Sigmoid colon (tissue), 7 donors: ENCODE measurements around the gene TPCN2. TPM values are rescaled to one million over a fixed set of nuclear protein-coding genes. Genes with fewer than 3 reads are reported as not detected.
"Not testable (repeated sequence)": the region's sequence is repeated elsewhere in the genome, so short reads cannot be mapped to it uniquely, and the experiment has no call there.

Experiments
- DNase-seq: peaks from one replicate; pipeline ENCODE4 v3.0.0-alpha.2; 2019
- H3K27ac ChIP-seq, 4 donors: fragments of 200-600 bp; sonication (generic); one replicate each; pipeline ENCODE4 v1.5.1; 2016 to 2019; ENCODE audit warnings: mild to moderate bottlenecking in 1 of 4
- H3K27me3 ChIP-seq, 3 donors: fragments of 200-600 bp; sonication (generic); one replicate each; pipeline ENCODE4 v1.5.1; 2019; ENCODE audit warnings: mild to moderate bottlenecking in 1 of 3
- H3K36me3 ChIP-seq, 4 donors: fragments of 200-600 bp; sonication (generic); one replicate each; pipeline ENCODE4 v1.5.1; 2016 to 2019
- H3K4me1 ChIP-seq, 4 donors: fragments of 200-600 bp; sonication (generic); one replicate each; pipeline ENCODE4 v1.5.1; 2017 to 2019
- H3K4me3 ChIP-seq, 4 donors: fragments of 200-600 bp; sonication (generic); one replicate each; pipeline ENCODE4 v1.5.1; 2017 to 2019; ENCODE audit warnings: mild to moderate bottlenecking in 2 of 4, moderate library complexity in 1 of 4
- H3K9me3 ChIP-seq, 4 donors: fragments of 200-600 bp in 3 of 4; sonication (generic) in 3 of 4; one replicate each; pipeline versions ENCODE4 v1.5.1 to v1.6.1; 2013 to 2019
- CTCF ChIP-seq, 4 experiments: fragments of 450-650 bp in 3 of 4; fragments of 200-600 bp in 1 of 4; IDR thresholded peaks; one replicate each; pipeline ENCODE4 v1.5.1; 2016 to 2019; ENCODE audit warnings: antibody characterized with exemption in 4 of 4, mild to moderate bottlenecking in 3 of 4, moderate library complexity in 2 of 4
- EP300 ChIP-seq, 4 donors: sonication (generic); formaldehyde crosslinking; IDR thresholded peaks; one replicate each; pipeline ENCODE4 v1.6.1; 2017; ENCODE audit warnings: antibody characterized with exemption in 4 of 4
- POLR2A ChIP-seq, 2 donors: fragments of 450-650 bp; IDR thresholded peaks; one replicate each; pipeline ENCODE4 v1.6.1; 2016; ENCODE audit warnings: antibody characterized with exemption in 2 of 2, mild to moderate bottlenecking in 2 of 2, moderate library complexity in 2 of 2
- POLR2AphosphoS5 ChIP-seq, 4 donors: sonication (generic); formaldehyde crosslinking; IDR thresholded peaks; one replicate each; pipeline ENCODE4 v1.6.1; 2017; ENCODE audit warnings: antibody characterized with exemption in 4 of 4
- WGBS, 2 donors: extraction: QIAGEN DNeasy Blood & Tissue Kit; methylation state at CpG; one replicate each; pipeline ENCODE4 v1.1.7; 2013; 5-methylcytosine and 5-hydroxymethylcytosine counted together
- intact Hi-C: fragments of 100-400 bp; cut with DNase I; formaldehyde crosslinking; loops from one replicate; pipeline ENCODE4 v1.15.1; 2023
- polyA plus RNA-seq, 3 donors: library from polyadenylated mRNA; stranded (reverse); fragments of 200-250 nt; gene quantifications; one replicate each; pipeline ENCODE4 v1.2.3, GENCODE V29; 2013
- total RNA-seq, 4 donors: library from RNA; depleted of rRNA; stranded (reverse); fragments of >200 nt; gene quantifications; one replicate each; pipeline ENCODE4 v1.1.0, GENCODE V29; 2016
- donor health status: healthy with polysubstance abuse.
- donor health status: Bipolar disorder and iron deficiency.
- donor health status: healthy.

Gene TPCN2
- total RNA-seq: 10 to 100 TPM; 17.5 to 43.5 (median 25.3) TPM
- polyA plus RNA-seq: 10 to 100 TPM in 1 of 3 donors, 1 to 10 TPM in 2; 1.6 to 14.4 (median 1.8) TPM

GRCh38 chr11:69048694-69049489, at the start of gene TPCN2:
Gene TPCN2, plus strand, starts transcription at chr11:69048932. Its CDS starts 66 bp downstream, at chr11:69048998.
- Histone ChIP-seq H3K9me3 (no peaks in the 10 kb centered on the region), H3K27ac (peak within 1 kb of the TSS; percentile 94 to 99 (median 98)), H3K36me3 (peaks cover 0 to 1% (median under 1%) of the 10 kb centered on the region in 4 donors), H3K4me3 (peak within 1 kb of the TSS; percentile 70 to 99 (median 92)), H3K4me1 (peaks cover 0 to 64% (median 59%) of the 10 kb centered on the region in 4 donors), H3K27me3 (no peaks in the 10 kb centered on the region)
- TF ChIP-seq EP300 (IDR thresholded peaks at IDR 0.05) (peak in 1 of 4 donors; percentile 73), CTCF (IDR thresholded peaks at IDR 0.05) (no peak), POLR2AphosphoS5 (IDR thresholded peaks at IDR 0.05) (peak; percentile 96 to 98 (median 97)), POLR2A (IDR thresholded peaks at IDR 0.05) (peak; percentile 59 to 87)
- WGBS, 2 donors: 0 to 1% methylated on average over 76 of the region's 76 CpGs
- peak; percentile 98 for DNase-seq
- intact Hi-C loops: loop anchor here (1.0 to 5.0 kb wide), 3 partner anchors 35 to 147 kb away; partner anchors contain the start of genes IGHMBP2 and MRPL21

GRCh38 chr11:68999093-68999747, 49.5 kb upstream of the TPCN2 start:
- peak overlapping the region; percentile 91 to 100 (median 98) for H3K27ac ChIP-seq
- H3K27me3 ChIP-seq: no peaks in the 10 kb centered on the region
- peaks cover 3 to 10% (median 6%) of the 10 kb centered on the region in 4 donors for H3K36me3 ChIP-seq
- no peaks in the 10 kb centered on the region for H3K9me3 ChIP-seq
- DNase-seq: peak; percentile 83
- WGBS, 2 donors: 73 to 84% methylated on average over 8 of the region's 8 CpGs
- peak in 2 of 4 donors; percentile 14 to 27 for TF ChIP-seq POLR2AphosphoS5 (IDR thresholded peaks at IDR 0.05)
- no peak for TF ChIP-seq POLR2A (IDR thresholded peaks at IDR 0.05)
- peak in 1 of 4 donors; percentile 5 for TF ChIP-seq EP300 (IDR thresholded peaks at IDR 0.05)
- peaks cover 0 to 68% (median 65%) of the 10 kb centered on the region in 4 donors for H3K4me1 ChIP-seq
- intact Hi-C loops: loop anchor here (2.0 kb wide), 1 partner anchor 42 kb away; no protein-coding TSS in a partner anchor
- no peak overlapping the region for H3K4me3 ChIP-seq

- not testable (repeated sequence) for H3K4me3 ChIP-seq, H3K9me3 ChIP-seq, H3K27me3 ChIP-seq
- intact Hi-C loops: loop anchor here (2.0 to 5.0 kb wide), 2 partner anchors 43 to 53 kb away; no protein-coding TSS in a partner anchor
- Histone ChIP-seq H3K36me3 (peaks cover 9 to 17% (median 12%) of the 10 kb centered on the region in 4 donors), H3K4me1 (peaks cover 0 to 74% (median 72%) of the 10 kb centered on the region in 4 donors), H3K27ac (peak overlapping the region; percentile 91 to 100 (median 98))
- peak in 1 of 4 donors; percentile 3 for TF ChIP-seq POLR2AphosphoS5 (IDR thresholded peaks at IDR 0.05)
- 78 to 92% methylated on average over 12 of the region's 12 CpGs for WGBS, 2 donors
- DNase-seq: peak; percentile 69
Measured at GRCh38 chr11:68999748-69000355, 48.9 kb upstream of the TPCN2 start.

GRCh38 chr11:69000391-69000790, 48.3 kb upstream of the TPCN2 start:
- DNase-seq: no peak
- intact Hi-C loops: loop anchor here (5.0 kb wide), 1 partner anchor 53 kb away; no protein-coding TSS in a partner anchor
- H3K27ac ChIP-seq: peak overlapping the region; percentile 91 to 100 (median 98)
- 83 to 84% methylated on average over 5 of the region's 5 CpGs for WGBS, 2 donors
- H3K27me3 ChIP-seq: no peaks in the 10 kb centered on the region
- TF ChIP-seq POLR2AphosphoS5 (IDR thresholded peaks at IDR 0.05) (no peak), POLR2A (IDR thresholded peaks at IDR 0.05) (no peak), CTCF (IDR thresholded peaks at IDR 0.05) (no peak), EP300 (IDR thresholded peaks at IDR 0.05) (no peak)
- H3K4me3 ChIP-seq: no peak overlapping the region
- H3K4me1 ChIP-seq: peaks cover 0 to 79% (median 77%) of the 10 kb centered on the region in 4 donors
- peaks cover 15 to 22% (median 18%) of the 10 kb centered on the region in 4 donors for H3K36me3 ChIP-seq
- no peaks in the 10 kb centered on the region for H3K9me3 ChIP-seq

GRCh38 chr11:69000831-69001242, 47.9 kb upstream of the TPCN2 start:
- TF ChIP-seq POLR2AphosphoS5 (IDR thresholded peaks at IDR 0.05): peak; percentile 74 to 89 (median 78)
- peak; percentile 68 to 83 (median 70) for TF ChIP-seq CTCF (IDR thresholded peaks at IDR 0.05)
- peak in 2 of 4 donors; percentile 52 to 81 for TF ChIP-seq EP300 (IDR thresholded peaks at IDR 0.05)
- no peak for TF ChIP-seq POLR2A (IDR thresholded peaks at IDR 0.05)
- 52 to 71% methylated on average over 8 of the region's 8 CpGs for WGBS, 2 donors
- peak; percentile 93 for DNase-seq
- Histone ChIP-seq H3K4me1 (peaks cover 0 to 84% (median 82%) of the 10 kb centered on the region in 4 donors), H3K36me3 (peaks cover 19 to 26% (median 22%) of the 10 kb centered on the region in 4 donors), H3K9me3 (no peaks in the 10 kb centered on the region), H3K27me3 (no peaks in the 10 kb centered on the region), H3K27ac (peak overlapping the region; percentile 91 to 100 (median 98)), H3K4me3 (no peak overlapping the region)
- intact Hi-C loops: loop anchor here (5.0 kb wide), 1 partner anchor 54 kb away; no protein-coding TSS in a partner anchor
